Measurements from ENCODE around the gene PLSCR2.
"Not testable (repeated sequence)": the region's sequence is repeated elsewhere in the genome, so short reads cannot be mapped to it uniquely, and the experiment has no call there.

DNA sequence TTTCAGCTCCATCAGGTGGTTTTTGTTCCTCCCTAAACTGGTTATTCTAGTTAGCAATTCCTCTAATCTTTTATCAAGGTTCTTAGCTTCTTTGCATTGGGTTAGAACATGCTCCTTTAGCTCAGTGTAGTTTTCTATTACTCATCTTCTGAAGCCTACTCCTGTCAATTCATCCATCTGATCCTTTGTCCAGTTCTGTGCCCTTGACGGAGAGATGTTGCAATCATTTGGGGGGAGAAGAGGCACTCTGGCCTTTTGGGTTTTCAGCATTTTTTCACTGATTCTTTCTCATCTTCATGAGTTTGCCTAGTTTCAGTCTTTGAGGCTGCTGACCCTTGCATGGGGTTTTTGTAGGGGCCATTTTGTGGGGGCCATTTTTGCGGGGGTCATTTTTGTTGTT, 5.6 kb upstream of the PLSCR2 start:
- TF ChIP-seq, protein P1, sequence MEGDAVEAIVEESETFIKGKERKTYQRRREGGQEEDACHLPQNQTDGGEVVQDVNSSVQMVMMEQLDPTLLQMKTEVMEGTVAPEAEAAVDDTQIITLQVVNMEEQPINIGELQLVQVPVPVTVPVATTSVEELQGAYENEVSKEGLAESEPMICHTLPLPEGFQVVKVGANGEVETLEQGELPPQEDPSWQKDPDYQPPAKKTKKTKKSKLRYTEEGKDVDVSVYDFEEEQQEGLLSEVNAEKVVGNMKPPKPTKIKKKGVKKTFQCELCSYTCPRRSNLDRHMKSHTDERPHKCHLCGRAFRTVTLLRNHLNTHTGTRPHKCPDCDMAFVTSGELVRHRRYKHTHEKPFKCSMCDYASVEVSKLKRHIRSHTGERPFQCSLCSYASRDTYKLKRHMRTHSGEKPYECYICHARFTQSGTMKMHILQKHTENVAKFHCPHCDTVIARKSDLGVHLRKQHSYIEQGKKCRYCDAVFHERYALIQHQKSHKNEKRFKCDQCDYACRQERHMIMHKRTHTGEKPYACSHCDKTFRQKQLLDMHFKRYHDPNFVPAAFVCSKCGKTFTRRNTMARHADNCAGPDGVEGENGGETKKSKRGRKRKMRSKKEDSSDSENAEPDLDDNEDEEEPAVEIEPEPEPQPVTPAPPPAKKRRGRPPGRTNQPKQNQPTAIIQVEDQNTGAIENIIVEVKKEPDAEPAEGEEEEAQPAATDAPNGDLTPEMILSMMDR (IDR thresholded peaks at IDR 0.05): not testable (repeated sequence)
- not testable (repeated sequence) for TF ChIP-seq POLR2A (IDR thresholded peaks at IDR 0.05)
